HL-60 (cell line): Measurements from ENCODE around the gene GID8.

Source experiments
- CTCF ChIP-seq: IDR thresholded peaks from one replicate; pipeline ENCODE4 v1.5.1; 2011; ENCODE audit warnings: low read length, control low read depth, inconsistent platforms; ENCODE audit not compliant: insufficient read depth
- POLR2AphosphoS5 ChIP-seq: IDR thresholded peaks from 2 replicates; pipeline ENCODE4 v1.6.1; 2012; ENCODE audit warnings: low read depth
- REST ChIP-seq: IDR thresholded peaks from 2 replicates; pipeline ENCODE4 v1.6.1; 2012; ENCODE audit warnings: low read depth; ENCODE audit not compliant: insufficient replicate concordance

- TF ChIP-seq CTCF (no peak), REST (no peak), POLR2AphosphoS5 (no peak)
Measured at GRCh38 chr20:62906209-62906608, 31.7 kb upstream of the GID8 start.
